ENCODE measurements around the gene BLCAP. TPM values are rescaled to one million over a fixed set of nuclear protein-coding genes. Genes with fewer than 3 reads are reported as not detected.

BLCAP gene
- total RNA-seq, 4 donors from 2014 or later: 66.4 to 104 (median 78.1) TPM

GRCh38 chr20:37525810-37526209, 1.9 kb downstream of the BLCAP start:
- intact Hi-C loops (cut with DNase I): loop anchor here (10.0 kb wide), 1 partner anchor 141 kb away; no protein-coding TSS in a partner anchor
- 19 to 40% methylated on average over 5 of the region's 5 CpGs for WGBS, 2 donors
- no peaks in the 10 kb centered on the region for H3K27me3 ChIP-seq
- no peak for DNase-seq
- peaks cover 0 to 15% (median 0%) of the 10 kb centered on the region in 3 donors for H3K36me3 ChIP-seq
- H3K4me3 ChIP-seq: peak overlapping the region; percentile 51 to 99 (median 96)
- H3K4me1 ChIP-seq: peaks cover 38 to 70% (median 56%) of the 10 kb centered on the region in 3 donors
- H3K27ac ChIP-seq: peak overlapping the region; percentile 90 to 98 (median 96)
- TF ChIP-seq CTCF (IDR thresholded peaks at IDR 0.05) (no peak), POLR2A (IDR thresholded peaks at IDR 0.05) (no peak)
- no peaks in the 10 kb centered on the region for H3K9me3 ChIP-seq

GRCh38 chr20:37524859-37525708, 2.6 kb downstream of the BLCAP start:
- H3K36me3 ChIP-seq: peaks cover 0 to 22% (median 0%) of the 10 kb centered on the region in 3 donors
- intact Hi-C loops (cut with DNase I): loop anchor here (10.0 kb wide), 1 partner anchor 140 kb away; no protein-coding TSS in a partner anchor
- H3K9me3 ChIP-seq: no peaks in the 10 kb centered on the region
- peak overlapping the region; percentile 90 to 98 (median 96) for H3K27ac ChIP-seq
- peak overlapping the region in 3 of 4 donors; percentile 9 to 98 (median 95) for H3K4me3 ChIP-seq
- TF ChIP-seq CTCF (IDR thresholded peaks at IDR 0.05) (no peak), POLR2A (IDR thresholded peaks at IDR 0.05) (no peak)
- DNase-seq: no peak
- 0 to 24% methylated on average over 1 to 4 of the region's 6 CpGs for WGBS, 2 donors
- peaks cover 39 to 77% (median 60%) of the 10 kb centered on the region in 3 donors for H3K4me1 ChIP-seq
- no peaks in the 10 kb centered on the region for H3K27me3 ChIP-seq

- DNase-seq: no peak
- intact Hi-C loops (cut with DNase I): loop anchor here (10.0 kb wide), 1 partner anchor 139 kb away; no protein-coding TSS in a partner anchor
- Histone ChIP-seq H3K4me1 (peaks cover 47 to 87% (median 70%) of the 10 kb centered on the region in 3 donors), H3K4me3 (peak overlapping the region in 2 of 4 donors; percentile 34 to 95), H3K36me3 (peaks cover 0 to 25% (median 0%) of the 10 kb centered on the region in 3 donors), H3K9me3 (no peaks in the 10 kb centered on the region), H3K27me3 (no peaks in the 10 kb centered on the region), H3K27ac (peak overlapping the region; percentile 90 to 98 (median 96))
- no peak for TF ChIP-seq CTCF (IDR thresholded peaks at IDR 0.05)
- no peak for TF ChIP-seq POLR2A (IDR thresholded peaks at IDR 0.05)
- WGBS, 2 donors: 43 to 60% methylated on average over 8 to 9 of the region's 10 CpGs
Measured at GRCh38 chr20:37523911-37524700, 3.6 kb downstream of the BLCAP start.

- Histone ChIP-seq H3K4me1 (peaks cover 47 to 90% (median 66%) of the 10 kb centered on the region in 3 donors), H3K9me3 (no peaks in the 10 kb centered on the region), H3K27ac (peak overlapping the region; percentile 28 to 98 (median 56)), H3K36me3 (peaks cover 0 to 35% (median 0%) of the 10 kb centered on the region in 3 donors), H3K4me3 (peak overlapping the region in 3 of 4 donors; percentile 4 to 39 (median 37)), H3K27me3 (no peaks in the 10 kb centered on the region)
- 41 to 75% methylated on average over 6 to 13 of the region's 13 CpGs for whole genome bisulfite sequencing, 2 donors
- intact Hi-C loops (cut with DNase I): loop anchor here (10.0 kb wide), 1 partner anchor 138 kb away; no protein-coding TSS in a partner anchor
- TF ChIP-seq CTCF (IDR thresholded peaks at IDR 0.05) (no peak), POLR2A (IDR thresholded peaks at IDR 0.05) (no peak)
- DNase-seq: no peak
Measured at GRCh38 chr20:37523012-37523391, 4.7 kb downstream of the BLCAP start.
